Muscle layer of duodenum (tissue), 2 donors: ENCODE measurements around the gene EN2.

Experiments
- H3K27ac ChIP-seq: one replicate; pipeline ENCODE4 v1.7.0; 2013; ENCODE audit warnings: mild to moderate bottlenecking, low read length
- H3K27me3 ChIP-seq: one replicate; pipeline ENCODE4 v1.7.0; 2013; ENCODE audit warnings: low read depth, mild to moderate bottlenecking, control low read depth, low read length
- H3K36me3 ChIP-seq, 2 donors: one replicate each; pipeline ENCODE4 v1.7.0; 2013; ENCODE audit warnings: low read length in 2 of 2, control low read depth in 1 of 2, mild to moderate bottlenecking in 1 of 2; ENCODE audit not compliant: insufficient read depth in 2 of 2, control insufficient read depth in 1 of 2
- H3K4me1 ChIP-seq, 2 donors: one replicate each; pipeline ENCODE4 v1.7.0; 2013; ENCODE audit warnings: low read length in 2 of 2, mild to moderate bottlenecking in 2 of 2, control low read depth in 1 of 2, moderate library complexity in 1 of 2; ENCODE audit not compliant: insufficient read depth in 2 of 2, control insufficient read depth in 1 of 2
- H3K4me3 ChIP-seq, 2 donors: one replicate each; pipeline ENCODE4 v1.7.0; 2013; ENCODE audit warnings: low read length in 2 of 2, low read depth in 1 of 2, mild to moderate bottlenecking in 1 of 2
- H3K9me3 ChIP-seq, 2 donors: one replicate each; pipeline ENCODE4 v1.7.0; 2013; ENCODE audit warnings: low read length in 2 of 2, control low read depth in 1 of 2, mild to moderate bottlenecking in 1 of 2; ENCODE audit not compliant: control insufficient read depth in 1 of 2
- donor health status: healthy.

Gene EN2

GRCh38 chr7:155418941-155419755, 38.8 kb upstream of the EN2 start:
- no peak overlapping the region for H3K4me3 ChIP-seq
- H3K27ac ChIP-seq, result no peak overlapping the region
- no peaks in the 10 kb centered on the region for H3K9me3 ChIP-seq
- H3K27me3 ChIP-seq, result no peaks in the 10 kb centered on the region
- no peaks in the 10 kb centered on the region for H3K36me3 ChIP-seq
- H3K4me1 ChIP-seq, result no peaks in the 10 kb centered on the region

GRCh38 chr7:155420116-155420515, 37.8 kb upstream of the EN2 start:
- no peak overlapping the region for H3K27ac ChIP-seq
- no peaks in the 10 kb centered on the region for H3K9me3 ChIP-seq
- H3K36me3 ChIP-seq, result no peaks in the 10 kb centered on the region
- no peaks in the 10 kb centered on the region for H3K27me3 ChIP-seq
- no peak overlapping the region for H3K4me3 ChIP-seq
- H3K4me1 ChIP-seq, result no peaks in the 10 kb centered on the region

- no peaks in the 10 kb centered on the region for H3K9me3 ChIP-seq
- H3K36me3 ChIP-seq, result no peaks in the 10 kb centered on the region
- H3K4me1 ChIP-seq, result no peaks in the 10 kb centered on the region
- H3K27ac ChIP-seq, result no peak overlapping the region
- peaks cover 5% of the 10 kb centered on the region for H3K27me3 ChIP-seq
- H3K4me3 ChIP-seq, result no peak overlapping the region
Observed at GRCh38 chr7:155422151-155422550, 35.8 kb upstream of the EN2 start.

GRCh38 chr7:155422599-155423336, 35.2 kb upstream of the EN2 start:
- Histone ChIP-seq H3K4me1 (no peaks in the 10 kb centered on the region), H3K27ac (no peak overlapping the region), H3K36me3 (no peaks in the 10 kb centered on the region), H3K9me3 (no peaks in the 10 kb centered on the region), H3K27me3 (peaks cover 5% of the 10 kb centered on the region), H3K4me3 (no peak overlapping the region)

GRCh38 chr7:155423337-155424285, 34.3 kb upstream of the EN2 start:
- Histone ChIP-seq H3K4me3 (no peak overlapping the region), H3K27ac (no peak overlapping the region), H3K36me3 (no peaks in the 10 kb centered on the region), H3K9me3 (peaks cover 0 to under 1% of the 10 kb centered on the region in 2 donors), H3K27me3 (peaks cover 5% of the 10 kb centered on the region), H3K4me1 (no peaks in the 10 kb centered on the region)

GRCh38 chr7:155424301-155425010, 33.5 kb upstream of the EN2 start:
- no peak overlapping the region for H3K4me3 ChIP-seq
- peaks cover 5% of the 10 kb centered on the region for H3K27me3 ChIP-seq
- no peak overlapping the region for H3K27ac ChIP-seq
- H3K9me3 ChIP-seq, result peaks cover 0 to 4% of the 10 kb centered on the region in 2 donors
- H3K36me3 ChIP-seq, result no peaks in the 10 kb centered on the region
- no peaks in the 10 kb centered on the region for H3K4me1 ChIP-seq

GRCh38 chr7:155425011-155425340, 33.0 kb upstream of the EN2 start:
- H3K4me1 ChIP-seq, result no peaks in the 10 kb centered on the region
- peaks cover 0 to 4% of the 10 kb centered on the region in 2 donors for H3K9me3 ChIP-seq
- H3K27ac ChIP-seq, result no peak overlapping the region
- no peak overlapping the region for H3K4me3 ChIP-seq
- H3K27me3 ChIP-seq, result peaks cover 5% of the 10 kb centered on the region
- H3K36me3 ChIP-seq, result no peaks in the 10 kb centered on the region

- H3K4me3 ChIP-seq, result no peak overlapping the region
- no peaks in the 10 kb centered on the region for H3K36me3 ChIP-seq
- peaks cover 0 to 4% of the 10 kb centered on the region in 2 donors for H3K9me3 ChIP-seq
- no peaks in the 10 kb centered on the region for H3K4me1 ChIP-seq
- no peak overlapping the region for H3K27ac ChIP-seq
- H3K27me3 ChIP-seq, result peaks cover 5% of the 10 kb centered on the region
Observed at GRCh38 chr7:155425887-155426286, 32.0 kb upstream of the EN2 start.

GRCh38 chr7:155426543-155427410, 31.2 kb upstream of the EN2 start:
- Histone ChIP-seq H3K4me3 (no peak overlapping the region), H3K9me3 (peaks cover 0 to 4% of the 10 kb centered on the region in 2 donors), H3K36me3 (no peaks in the 10 kb centered on the region), H3K27me3 (peaks cover 5% of the 10 kb centered on the region), H3K27ac (no peak overlapping the region), H3K4me1 (no peaks in the 10 kb centered on the region)

GRCh38 chr7:155427411-155428038, 30.4 kb upstream of the EN2 start:
- Histone ChIP-seq H3K27ac (no peak overlapping the region), H3K36me3 (no peaks in the 10 kb centered on the region), H3K4me1 (no peaks in the 10 kb centered on the region), H3K4me3 (no peak overlapping the region), H3K27me3 (peaks cover 5% of the 10 kb centered on the region), H3K9me3 (peaks cover 0 to 4% of the 10 kb centered on the region in 2 donors)
